Activated CD8-positive, alpha-beta memory T cell treated with anti-CD3 and anti-CD28 coated beads for 24 hours (primary cell): ENCODE data around the gene PARP3.
"Not testable (repeated sequence)": the region's sequence is repeated elsewhere in the genome, so short reads cannot be mapped to it uniquely, and the experiment has no call there.

Source experiments
- DNase-seq: peaks from one replicate; pipeline ENCODE4 v3.0.0-alpha.2; 2020

Gene PARP3

DNA sequence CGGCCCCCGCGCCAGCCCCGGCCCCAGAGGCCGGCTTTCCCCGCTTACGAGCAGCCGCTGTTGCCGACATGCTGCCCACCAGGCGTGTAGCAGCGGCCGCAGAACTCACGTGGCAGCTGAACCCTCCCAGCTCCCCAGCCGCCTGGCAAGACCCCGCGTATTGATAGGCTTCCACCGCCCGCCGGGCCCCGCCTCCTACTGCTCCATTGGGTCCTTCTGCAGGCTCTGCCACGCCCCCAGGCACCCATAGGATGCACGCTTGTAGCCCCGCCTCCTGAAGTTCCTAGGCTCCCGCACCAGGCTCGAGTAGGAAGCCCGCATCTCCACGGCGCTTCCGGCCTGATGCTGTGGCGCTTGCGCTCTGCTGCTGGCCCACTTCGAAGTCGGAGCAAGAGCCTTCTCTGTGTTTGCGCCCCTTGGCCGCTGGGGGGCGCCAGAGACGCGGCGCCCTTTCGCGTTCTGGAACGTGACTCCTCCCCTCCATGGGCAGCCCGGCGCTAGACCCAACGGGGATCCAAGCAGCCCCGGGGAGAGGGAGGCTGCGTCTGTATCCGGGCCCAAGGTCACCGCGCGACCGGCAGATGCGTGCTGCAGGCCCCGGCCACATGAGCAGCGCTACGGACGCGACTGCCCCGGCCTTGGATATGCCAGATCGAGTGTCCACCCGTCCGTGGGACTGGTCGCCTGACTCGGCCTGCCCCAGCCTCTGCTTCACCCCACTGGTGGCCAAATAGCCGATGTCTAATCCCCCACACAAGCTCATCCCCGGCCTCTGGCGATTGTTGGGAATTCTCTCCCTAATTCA is at the start of gene PARP3, which contains the start of gene RRP9:
TSS of gene PARP3 (plus strand) at position 566 of the 805 bp plus-strand sequence. CDS start 993 bp downstream, outside the sequence.
TSS of gene RRP9 (minus strand) at position 107 of the 805 bp plus-strand sequence. CDS start at position 70, 37 bp downstream.
- peak; percentile 99 for DNase-seq

DNA sequence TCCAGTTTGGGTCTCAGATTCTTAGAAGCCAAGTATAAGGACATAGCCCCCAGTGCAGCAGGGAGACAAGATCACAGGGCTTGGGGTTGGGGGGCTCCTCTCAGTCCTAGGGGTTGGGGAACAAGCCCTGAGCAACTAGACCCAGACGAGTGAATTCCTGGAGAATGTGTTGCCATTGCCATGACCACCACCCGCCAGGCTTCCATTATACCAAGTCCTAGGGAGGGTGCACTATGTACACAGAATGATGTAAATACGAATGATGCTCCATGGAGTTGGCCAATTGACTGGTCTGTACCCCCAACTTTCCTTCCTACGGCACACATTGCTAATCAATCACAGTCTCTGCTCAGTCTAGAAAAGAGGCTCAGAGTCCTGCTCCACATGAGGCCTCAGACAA is 47.8 kb upstream of the PARP3 start:
- no peak for DNase-seq

DNA sequence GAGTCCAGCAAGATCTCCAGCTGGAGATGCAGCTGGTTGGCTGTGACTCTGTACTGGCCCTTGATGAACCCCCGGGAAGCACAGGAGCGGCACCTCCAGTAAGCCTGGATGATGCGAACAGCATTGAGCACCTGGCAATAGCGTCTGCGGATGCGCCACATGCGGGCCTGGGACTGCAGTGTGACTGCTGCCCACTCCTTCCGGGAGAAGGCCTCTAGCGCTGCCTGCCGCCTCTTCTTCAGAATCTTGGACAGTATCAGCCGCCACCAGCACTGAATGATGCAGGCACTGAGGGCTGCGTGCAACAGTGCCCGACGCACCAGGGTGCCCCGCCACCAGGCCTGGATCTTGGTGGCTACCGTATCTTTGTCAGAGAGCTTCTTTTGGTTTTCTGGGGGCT is 47.2 kb upstream of the PARP3 start:
- DNase-seq, result no peak

DNA sequence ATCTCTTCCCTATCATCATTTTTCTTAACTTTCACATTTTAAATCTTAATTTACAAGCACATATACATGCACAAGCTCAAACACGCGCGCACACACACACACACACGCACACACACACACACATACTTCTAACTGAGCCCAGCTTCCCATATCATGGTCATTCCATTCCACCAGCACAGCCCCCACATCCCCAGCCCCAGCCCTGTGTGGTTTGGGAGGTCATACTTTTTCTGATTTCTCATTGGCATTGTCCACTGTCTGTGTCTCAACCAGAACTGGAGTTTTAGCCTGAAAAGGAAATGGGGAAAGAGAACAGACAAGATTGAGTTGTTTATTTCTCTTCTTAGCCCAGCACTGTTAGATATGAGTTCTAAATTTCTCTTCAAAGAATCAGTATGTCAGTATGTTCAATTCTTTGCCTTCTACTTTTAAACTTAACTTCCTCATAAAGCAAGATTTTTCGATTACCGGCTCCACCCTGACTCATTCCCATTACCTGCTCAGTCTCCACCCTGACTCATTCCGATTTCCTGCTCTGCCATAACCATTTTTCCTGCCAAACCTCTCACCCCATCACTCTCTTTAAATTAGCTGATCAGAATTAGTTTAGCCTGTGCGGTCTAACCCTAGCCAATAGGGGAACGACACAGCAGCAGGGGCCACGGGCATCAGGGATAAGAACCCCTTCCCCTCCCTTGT is 45.4 kb upstream of the PARP3 start:
- no peak for DNase-seq

DNA sequence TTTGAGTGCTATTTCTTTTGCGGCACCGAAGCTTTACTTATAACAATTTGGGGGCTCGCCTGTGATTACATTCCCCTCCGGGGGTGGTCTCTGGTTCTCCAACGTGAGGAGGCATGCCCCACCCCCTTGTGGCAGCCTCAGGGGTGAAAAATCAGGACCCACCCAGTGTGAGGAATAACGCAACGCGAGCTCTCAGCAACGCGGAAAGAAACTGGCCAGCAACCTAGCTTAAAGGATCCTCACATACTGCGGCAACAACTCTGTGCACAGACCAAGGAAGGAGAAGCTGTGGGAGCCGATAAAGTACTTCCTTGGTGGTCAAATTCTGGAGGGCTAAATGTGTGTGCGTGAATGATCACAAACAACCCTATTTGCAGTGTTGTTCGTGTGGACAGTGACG is 44.8 kb upstream of the PARP3 start:
- no peak for DNase-seq

DNA sequence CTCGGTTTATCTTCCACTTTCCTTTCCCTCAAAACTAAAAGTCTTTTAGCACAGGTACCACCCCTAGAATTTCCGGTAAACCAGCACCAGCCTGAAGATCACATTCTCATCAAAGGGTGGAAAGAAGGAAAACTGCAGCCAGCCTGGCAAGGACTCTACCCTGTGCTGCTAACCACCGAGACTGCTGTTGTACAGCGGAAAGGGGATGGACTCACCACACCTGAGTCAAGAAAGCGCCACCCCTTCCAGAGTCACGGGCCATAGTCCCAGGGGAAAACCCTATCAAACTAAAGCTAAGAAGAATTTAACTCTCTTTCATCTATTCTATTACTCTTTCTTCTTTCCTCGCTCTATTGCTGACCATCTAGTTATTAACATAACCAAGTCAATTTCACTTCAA is 42.1 kb upstream of the PARP3 start:
- DNase-seq, result not testable (repeated sequence)

DNA sequence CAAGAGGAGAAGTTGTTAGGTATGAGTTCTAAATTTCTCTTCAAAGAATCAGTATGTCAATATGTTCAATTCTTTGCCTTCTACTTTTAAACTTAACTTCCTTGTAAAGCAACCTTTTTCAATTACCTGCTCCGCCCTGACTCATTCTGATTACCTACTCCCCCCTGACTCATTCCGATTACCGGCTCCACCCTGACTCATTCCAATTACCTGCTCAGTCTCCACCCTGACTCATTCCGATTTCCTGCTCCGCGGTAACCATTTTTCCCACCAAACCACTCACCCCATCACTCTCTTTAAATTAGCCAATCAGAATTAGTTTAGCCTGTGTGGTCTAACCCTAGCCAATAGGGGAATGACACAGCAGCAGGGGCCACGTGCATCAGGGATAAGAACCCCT is 39.8 kb upstream of the PARP3 start:
- not testable (repeated sequence) for DNase-seq

DNA sequence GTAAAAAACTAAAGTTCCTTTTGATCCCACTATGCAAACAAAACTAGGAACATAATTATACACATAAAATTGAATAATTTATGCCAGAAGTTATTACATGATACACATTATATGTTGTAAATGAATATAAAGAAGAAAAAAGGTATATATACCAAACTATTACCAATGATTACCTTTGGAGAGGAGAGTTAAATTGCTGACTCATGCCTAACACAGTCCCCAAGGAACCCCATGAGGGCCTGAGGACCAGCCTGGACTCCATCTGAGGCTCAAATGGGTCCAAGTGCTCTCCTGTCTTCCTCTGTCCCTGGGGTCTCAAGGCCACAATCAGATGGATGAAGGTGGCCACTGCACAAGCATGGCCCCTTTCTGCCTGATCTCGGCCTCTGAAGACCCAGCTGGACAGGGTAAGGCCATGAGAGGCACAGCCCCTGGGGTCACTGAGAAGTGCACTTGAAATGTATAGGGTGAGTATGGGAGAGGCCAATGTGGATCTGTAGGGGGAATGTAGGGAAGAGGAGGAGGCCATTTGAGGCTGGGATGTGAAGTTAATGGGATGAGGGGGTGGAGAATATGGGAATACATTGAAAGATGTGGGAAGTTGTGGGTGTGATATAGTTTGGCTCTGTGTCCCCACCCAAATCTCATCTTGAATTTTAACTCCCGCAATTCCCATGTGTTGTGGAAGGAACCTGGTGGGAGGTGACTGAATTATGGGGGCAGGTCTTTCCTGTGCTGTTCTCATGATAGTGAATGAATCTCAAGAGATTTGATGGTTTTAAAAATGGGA is 37.9 kb upstream of the PARP3 start:
- DNase-seq, result no peak

DNA sequence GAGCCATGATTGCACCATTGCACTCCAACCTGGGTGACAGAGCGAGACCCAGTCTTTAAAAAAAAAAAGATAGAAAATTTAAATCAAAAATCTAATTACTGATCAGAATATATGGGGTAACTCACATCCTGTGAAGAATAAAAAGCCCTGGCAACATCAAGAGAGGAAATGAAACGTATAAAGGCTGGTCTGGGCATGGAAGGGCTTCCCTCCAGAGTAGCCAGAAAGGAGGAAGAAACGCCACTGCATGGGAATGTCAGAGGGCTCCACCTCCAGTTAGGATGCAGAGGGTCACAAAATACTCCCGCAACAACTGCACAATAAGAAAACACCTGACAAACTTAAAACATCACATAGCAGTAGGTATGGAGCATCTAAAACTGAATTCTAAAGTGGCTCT is 34.1 kb upstream of the PARP3 start:
- no peak for DNase-seq

DNA sequence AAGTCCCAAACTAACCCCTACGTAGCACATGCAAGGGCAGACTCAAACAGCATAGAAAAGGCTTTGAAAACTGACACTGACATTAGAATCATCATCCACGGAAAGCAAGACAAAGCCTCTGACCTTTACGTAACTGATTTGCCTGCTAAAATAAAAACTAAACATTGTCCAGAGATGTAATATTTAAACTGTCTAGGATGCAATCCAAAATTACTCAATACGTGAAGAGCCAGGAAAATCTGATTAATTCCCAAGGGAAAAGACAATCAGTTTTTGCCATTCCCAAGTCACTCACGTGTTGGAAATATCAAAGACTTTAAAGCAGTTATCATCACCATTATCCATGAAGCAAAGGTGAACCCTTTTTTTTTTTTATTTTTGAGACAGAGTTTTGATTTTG is 25.7 kb upstream of the PARP3 start:
- no peak for DNase-seq

DNA sequence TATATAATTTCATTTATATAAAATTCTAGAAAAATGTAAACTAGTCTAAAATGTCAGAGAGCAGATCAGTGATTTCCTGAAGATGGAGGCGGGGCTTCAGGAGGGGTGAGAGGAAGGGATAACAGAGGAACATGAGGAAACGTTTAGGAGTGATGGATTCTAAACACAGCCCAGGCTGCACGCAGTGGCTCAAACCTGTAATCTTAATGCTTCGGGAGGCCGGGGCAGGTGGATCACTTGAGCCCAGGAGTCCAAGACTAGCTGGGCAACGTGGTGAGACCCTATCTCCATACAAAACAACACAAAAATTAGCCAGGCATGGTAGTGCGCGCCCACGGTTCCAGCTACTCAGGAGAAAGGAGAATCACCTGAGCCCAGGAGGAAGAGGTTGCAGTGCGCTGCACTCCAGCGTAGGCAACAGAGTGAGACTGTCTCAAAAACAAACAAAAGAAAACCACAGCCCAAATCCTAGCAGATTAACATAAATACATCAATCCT is 21.0 kb upstream of the PARP3 start:
- peak; percentile 17 for DNase-seq

DNA sequence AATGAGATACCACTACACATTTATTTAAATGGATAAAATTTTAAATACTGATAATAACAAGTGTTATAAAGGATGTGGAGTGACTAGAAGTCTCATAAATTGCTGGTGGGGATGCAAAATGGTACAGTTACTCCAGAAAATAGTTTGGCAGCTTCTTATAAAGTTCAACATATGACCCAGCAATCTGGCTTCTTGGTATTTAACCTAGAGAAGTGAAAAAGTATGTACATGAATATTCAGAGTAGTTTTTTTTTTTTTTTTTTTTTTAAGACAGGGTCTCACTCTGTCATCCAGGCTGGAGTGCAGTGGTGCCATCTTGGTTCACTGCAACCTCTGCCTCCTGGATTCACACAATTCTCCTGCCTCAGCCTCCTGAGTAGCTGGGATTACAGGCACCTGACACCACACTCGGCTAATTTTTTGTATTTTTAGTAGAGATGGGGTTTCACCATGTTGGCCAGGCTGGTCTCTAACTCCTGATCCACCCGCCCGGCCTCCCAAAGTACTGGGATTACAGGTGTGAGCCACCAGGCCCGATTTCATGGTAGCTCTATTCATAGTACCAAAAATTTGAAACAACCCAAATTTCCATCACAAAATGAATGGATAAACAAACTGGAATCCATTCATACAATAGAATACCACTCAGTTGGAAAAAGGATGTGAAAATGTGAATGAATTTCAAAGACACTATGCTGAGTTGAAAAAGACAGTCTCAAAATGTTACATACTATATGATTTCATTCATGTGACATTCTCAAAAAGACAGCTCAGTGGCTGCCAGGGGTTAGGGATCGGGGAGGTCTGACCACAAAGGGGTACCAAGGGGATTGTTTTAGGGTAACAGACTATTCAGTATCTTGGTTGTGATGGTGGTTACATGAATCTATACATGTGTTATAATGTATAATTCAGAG is 14.8 kb upstream of the PARP3 start:
- peak; percentile 17 for DNase-seq

DNA sequence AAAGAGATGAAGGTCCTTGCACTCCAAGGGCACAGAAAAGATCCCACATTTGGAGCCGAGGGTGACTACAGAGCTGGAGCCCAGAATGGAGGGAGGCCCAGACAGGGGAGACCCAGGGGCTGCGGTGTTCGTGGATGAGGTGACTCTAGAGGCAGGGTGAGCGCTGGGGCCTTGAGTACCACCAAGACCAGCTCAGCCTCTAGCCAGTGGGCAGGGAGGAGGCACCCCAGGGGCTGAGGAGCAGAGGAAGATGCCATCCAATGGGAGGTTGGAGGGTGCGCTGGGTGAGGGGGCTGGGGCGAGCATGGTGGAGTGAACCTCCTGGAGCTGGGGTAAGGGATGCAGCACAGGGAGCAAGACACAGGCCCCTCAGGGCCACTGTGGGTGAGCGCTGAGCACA is 13.7 kb upstream of the PARP3 start:
- DNase-seq, result peak; percentile 49

DNA sequence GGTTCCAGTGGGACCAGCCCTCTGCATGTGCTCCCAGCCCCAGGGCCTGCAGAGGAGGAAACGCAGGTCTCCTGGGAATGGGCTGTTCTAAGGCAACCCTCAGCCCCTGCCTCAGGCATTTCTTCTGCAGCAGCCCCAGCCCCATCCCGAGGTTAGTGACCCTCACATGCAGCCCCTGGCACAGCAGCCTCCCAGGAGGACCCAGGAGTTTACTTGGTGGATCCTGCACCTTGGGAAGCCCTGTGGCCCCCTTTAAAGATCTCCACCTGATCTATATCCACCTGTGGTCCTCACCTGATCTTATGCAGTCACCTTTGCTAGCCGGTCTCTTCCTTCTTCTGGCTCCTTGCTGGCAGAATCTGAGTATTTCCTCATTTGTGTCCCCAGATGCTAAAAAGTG is 13.2 kb upstream of the PARP3 start:
- DNase-seq, result peak; percentile 42

DNA sequence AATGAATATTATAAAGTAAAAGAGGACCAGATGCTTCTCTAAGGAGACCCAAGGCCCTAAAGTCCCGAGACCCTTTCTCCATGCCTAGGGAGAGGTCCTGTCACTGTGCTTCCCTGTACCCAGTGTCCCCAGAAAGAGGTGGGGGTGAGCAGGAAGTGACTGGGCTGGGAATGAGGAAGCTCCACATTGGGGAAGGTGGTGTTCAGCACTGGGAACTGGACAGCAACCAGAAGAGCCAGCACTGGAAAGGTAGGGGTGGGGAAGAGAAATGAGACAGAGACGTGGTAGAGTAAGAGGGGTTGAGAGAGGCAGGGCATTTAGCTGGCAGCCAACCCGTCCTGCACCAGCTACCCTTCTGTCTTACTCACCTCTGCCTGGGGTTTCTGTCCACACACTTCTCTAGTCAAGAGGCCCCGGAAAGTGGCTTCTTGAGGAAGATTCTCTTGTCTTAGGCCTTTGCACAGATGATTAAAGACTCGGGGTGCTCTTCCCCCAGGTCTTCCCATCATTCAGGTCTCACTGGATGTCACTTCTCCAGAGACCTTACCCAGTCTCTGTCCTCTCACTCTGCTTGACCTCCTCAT is 12.7 kb upstream of the PARP3 start:
- DNase-seq, result peak; percentile 41

DNA sequence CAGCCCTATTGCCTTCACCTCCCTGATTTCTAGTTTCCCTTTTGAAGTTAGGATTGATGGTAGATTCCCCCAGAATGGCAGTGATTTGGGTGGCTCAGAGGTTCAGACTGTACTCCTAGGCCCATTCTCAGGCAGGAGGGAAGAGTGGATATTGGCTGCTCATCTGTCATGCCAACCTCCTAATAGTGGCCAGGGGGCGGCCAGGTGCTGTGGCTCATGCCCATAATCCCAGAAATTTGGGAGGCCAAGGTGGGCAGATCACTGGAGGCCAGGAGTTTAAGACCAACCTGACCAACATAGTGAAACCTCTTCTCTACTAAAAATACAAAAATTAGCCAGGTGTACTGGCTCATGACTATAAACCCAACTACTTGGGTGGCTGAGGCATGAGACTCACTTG is 11.7 kb upstream of the PARP3 start:
- DNase-seq, result peak; percentile 28

DNA sequence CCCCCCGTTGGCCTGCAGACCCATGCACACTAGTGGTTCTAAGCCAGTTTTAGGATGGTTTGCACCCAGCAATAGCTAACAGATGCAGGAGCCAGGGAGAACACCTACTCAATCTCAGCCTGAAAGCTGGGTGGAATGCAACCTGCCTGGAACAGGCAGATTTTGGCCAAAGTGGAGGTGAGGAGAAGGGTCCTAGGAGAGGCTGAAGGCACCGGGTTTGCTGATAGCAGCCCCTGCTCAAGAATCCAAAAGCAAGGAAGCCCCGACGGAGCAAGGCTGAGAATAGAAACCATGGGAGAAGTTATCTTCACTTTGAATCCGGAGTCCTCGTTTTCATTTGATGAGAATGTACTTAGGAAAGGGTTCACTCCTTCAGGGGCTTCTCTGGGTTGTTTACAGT is 10.4 kb upstream of the PARP3 start:
- DNase-seq, result peak; percentile 41

DNA sequence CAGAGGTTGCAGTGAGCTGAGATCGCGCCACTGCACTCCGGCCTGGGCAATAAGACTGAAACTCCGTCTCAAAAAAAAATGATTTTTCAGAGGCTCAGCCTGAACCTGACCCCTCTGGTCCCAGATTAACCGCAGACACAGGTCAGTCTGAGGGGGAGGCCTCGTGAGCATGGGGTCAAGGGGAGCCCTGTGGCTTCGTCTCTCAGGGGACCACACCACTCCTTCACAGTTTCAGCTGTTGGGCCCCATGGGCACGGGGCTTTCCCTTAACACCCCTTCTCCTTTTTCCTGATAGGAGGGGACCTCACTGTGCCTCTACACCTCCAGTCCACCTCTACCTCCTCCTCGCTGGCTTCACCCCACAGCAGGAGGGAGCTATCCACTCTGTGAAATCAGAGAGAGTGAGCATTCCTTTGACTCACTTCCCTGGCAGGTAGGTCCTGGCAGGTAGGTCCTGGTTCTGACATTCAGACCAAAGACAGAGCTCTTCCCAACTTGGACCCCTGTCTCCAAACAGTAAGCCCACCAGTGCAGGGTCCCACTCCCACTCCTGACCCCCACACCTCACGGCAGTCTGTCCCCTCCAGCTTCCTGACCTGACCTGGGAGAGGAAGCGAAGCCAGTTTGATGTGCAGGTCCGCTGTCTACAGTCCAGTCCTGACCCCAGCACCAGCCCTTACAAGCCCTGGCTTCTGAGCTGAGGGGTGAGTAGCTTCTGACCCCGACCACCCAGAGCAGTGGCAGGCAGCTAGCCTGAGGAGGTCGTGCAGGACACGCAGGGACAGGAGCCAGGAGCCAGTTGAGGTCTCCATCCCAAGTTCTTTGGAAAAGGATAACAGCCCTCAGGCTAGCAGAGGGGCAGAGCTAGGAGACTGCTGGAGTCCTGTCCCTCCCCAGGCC is 9.4 kb upstream of the PARP3 start:
- DNase-seq, result peak; percentile 54

DNA sequence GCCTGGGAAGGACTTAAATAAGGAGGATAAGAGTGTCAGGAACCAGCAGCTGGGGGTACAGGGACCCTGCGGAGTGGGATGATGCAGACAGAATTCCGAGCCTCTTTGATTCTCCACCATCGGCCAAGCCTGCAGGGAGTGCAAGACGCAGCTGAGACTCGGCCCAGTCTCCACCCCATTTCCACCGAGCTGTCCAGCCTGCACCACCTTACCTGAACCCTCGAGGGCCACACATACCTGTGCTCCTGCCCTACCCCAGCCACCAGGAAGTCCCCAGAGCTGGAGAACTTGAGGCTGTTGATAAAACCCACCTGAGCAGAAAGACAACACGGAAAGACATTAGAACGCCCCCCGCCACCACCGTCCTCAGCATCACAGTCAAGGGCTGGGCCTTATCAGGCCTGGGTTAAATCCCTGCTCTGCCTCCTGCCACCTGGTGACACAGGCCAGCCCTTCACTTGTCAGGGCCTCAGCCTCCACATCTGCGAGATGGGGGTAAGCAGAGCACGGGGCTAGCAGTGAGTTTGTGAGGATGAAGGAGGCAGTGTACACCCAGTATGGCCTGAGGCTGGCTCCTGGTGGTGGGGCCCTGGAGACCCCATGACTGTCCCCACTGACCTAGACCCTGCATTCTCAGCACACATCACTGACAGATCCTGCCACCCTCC is 8.6 kb upstream of the PARP3 start:
- peak; percentile 51 for DNase-seq
